HG03342 (cell line): ENCODE data around the gene SLC38A4.
A peak's percentile ranks its signal among the peaks of the same experiment; 100 is the strongest.

Experiments used
- ATAC-seq: cut with Tn5 transposase; IDR thresholded peaks from one replicate; pipeline ENCODE4 v1.9.1; 2021; ENCODE audit warnings: mild to moderate bottlenecking, moderate library complexity; ENCODE audit not compliant: unreplicated experiment

Gene SLC38A4

GRCh38 chr12:46818642-46819041, 7.2 kb downstream of the SLC38A4 start:
- no peak for ATAC-seq

- no peak for ATAC-seq
Measured at GRCh38 chr12:46815809-46816208, 10.0 kb downstream of the SLC38A4 start.

- ATAC-seq: no peak
Measured at GRCh38 chr12:46814143-46814542, 11.7 kb downstream of the SLC38A4 start.

- ATAC-seq: no peak
Measured at GRCh38 chr12:46811185-46811584, 14.6 kb downstream of the SLC38A4 start.

GRCh38 chr12:46808955-46809697, 16.7 kb downstream of the SLC38A4 start:
- ATAC-seq: no peak

GRCh38 chr12:46808317-46808716, 17.5 kb downstream of the SLC38A4 start:
- no peak for ATAC-seq

- ATAC-seq: no peak
Measured at GRCh38 chr12:46804054-46804453, 21.7 kb downstream of the SLC38A4 start.

GRCh38 chr12:46803517-46803916, 22.3 kb downstream of the SLC38A4 start:
- no peak for ATAC-seq

- ATAC-seq: no peak
Measured at GRCh38 chr12:46801293-46801692, 24.5 kb downstream of the SLC38A4 start.

GRCh38 chr12:46800160-46800559, 25.6 kb downstream of the SLC38A4 start:
- ATAC-seq: no peak

- no peak for ATAC-seq
Measured at GRCh38 chr12:46798648-46799047, 27.1 kb downstream of the SLC38A4 start.

- no peak for ATAC-seq
Measured at GRCh38 chr12:46798056-46798455, 27.7 kb downstream of the SLC38A4 start.

GRCh38 chr12:46795988-46796387, 29.8 kb downstream of the SLC38A4 start:
- ATAC-seq: no peak

GRCh38 chr12:46794593-46795190, 31.1 kb downstream of the SLC38A4 start:
- peak; percentile 42 for ATAC-seq

GRCh38 chr12:46792925-46793324, 32.9 kb downstream of the SLC38A4 start:
- ATAC-seq: no peak

GRCh38 chr12:46790066-46790465, 35.7 kb downstream of the SLC38A4 start:
- ATAC-seq: no peak

- no peak for ATAC-seq
Measured at GRCh38 chr12:46788072-46788887, 37.5 kb downstream of the SLC38A4 start.

GRCh38 chr12:46787496-46788055, 38.2 kb downstream of the SLC38A4 start:
- no peak for ATAC-seq

GRCh38 chr12:46786774-46787173, 39.0 kb downstream of the SLC38A4 start:
- ATAC-seq: no peak

- no peak for ATAC-seq
Measured at GRCh38 chr12:46785382-46785781, 40.4 kb downstream of the SLC38A4 start.

GRCh38 chr12:46783871-46784270, 41.9 kb downstream of the SLC38A4 start:
- no peak for ATAC-seq
